Measurements from ENCODE around the gene INPP4B. TPM values are rescaled to one million over a fixed set of nuclear protein-coding genes. Genes with fewer than 3 reads are reported as not detected.

Gene INPP4B
- total RNA-seq, 1 experiment from 2014 or later = 41.0 TPM

DNA sequence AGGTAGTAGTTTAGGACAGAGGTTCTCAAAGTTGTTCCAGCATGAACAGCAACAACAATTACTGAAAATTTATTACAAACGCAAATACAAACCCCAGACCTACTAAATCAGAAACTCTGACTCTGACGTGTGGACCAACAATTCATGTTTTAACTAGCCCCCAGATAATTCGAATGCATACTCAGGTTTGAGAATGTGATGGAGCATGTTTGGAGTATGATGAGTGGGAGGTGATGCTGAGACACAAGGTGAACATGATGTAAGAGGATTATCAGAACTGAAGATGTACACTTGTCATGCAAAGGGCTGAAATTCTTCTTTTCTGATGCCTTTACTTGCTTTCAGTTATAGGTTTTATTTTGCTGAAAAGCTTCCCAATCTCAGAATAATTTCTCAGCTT is 323.0 kb downstream of the INPP4B start:
- BruUV-seq (replicated peaks) = no TSS peak

GRCh38 chr4:142519342-142519741 is 326.8 kb downstream of the INPP4B start:
- no peak overlapping the region for H3K27ac ChIP-seq (ENCODE audit: low read length)
- 0 out of 2 replicates have a peak overlapping the region, but pooled peaks have one; percentile 14 for H3K4me2 ChIP-seq (ENCODE audit: low read length)
- H3K9ac ChIP-seq (ENCODE audit: low read length) = no peak overlapping the region; the same call in 1 of the 2 replicates
- no peaks in the 10 kb centered on the region for H3K9me3 ChIP-seq (ENCODE audit: low read length)
- no peaks in the 10 kb centered on the region for H3K36me3 ChIP-seq (ENCODE audit: low read depth, low read length)
- no peak overlapping the region for H3K4me3 ChIP-seq (ENCODE audit: low read length)
- no peak overlapping the region for H2AFZ ChIP-seq (ENCODE audit: low read length)
- intact Hi-C loops (cut with micrococcal nuclease) = loop anchor here (1.0 to 5.0 kb wide), 3 partner anchors 42 to 392 kb away; no protein-coding TSS in a partner anchor
- ChIA-PET POLR2A (ENCODE audit: unreplicated experiment) (no interaction called here), CTCF (no interaction called here)
- no peaks in the 10 kb centered on the region for H3K9me2 ChIP-seq (replicated peaks; ENCODE audit: low read length)
- TF ChIP-seq, protein P1, sequence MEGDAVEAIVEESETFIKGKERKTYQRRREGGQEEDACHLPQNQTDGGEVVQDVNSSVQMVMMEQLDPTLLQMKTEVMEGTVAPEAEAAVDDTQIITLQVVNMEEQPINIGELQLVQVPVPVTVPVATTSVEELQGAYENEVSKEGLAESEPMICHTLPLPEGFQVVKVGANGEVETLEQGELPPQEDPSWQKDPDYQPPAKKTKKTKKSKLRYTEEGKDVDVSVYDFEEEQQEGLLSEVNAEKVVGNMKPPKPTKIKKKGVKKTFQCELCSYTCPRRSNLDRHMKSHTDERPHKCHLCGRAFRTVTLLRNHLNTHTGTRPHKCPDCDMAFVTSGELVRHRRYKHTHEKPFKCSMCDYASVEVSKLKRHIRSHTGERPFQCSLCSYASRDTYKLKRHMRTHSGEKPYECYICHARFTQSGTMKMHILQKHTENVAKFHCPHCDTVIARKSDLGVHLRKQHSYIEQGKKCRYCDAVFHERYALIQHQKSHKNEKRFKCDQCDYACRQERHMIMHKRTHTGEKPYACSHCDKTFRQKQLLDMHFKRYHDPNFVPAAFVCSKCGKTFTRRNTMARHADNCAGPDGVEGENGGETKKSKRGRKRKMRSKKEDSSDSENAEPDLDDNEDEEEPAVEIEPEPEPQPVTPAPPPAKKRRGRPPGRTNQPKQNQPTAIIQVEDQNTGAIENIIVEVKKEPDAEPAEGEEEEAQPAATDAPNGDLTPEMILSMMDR (conservative IDR thresholded peaks at IDR 0.05; ENCODE audit: low read depth, low read length) = peak; percentile 43
- no peak for TF ChIP-seq EZH2 (IDR thresholded peaks at IDR 0.05; ENCODE audit: low read length, unreplicated experiment)
- peaks cover 34% of the 10 kb centered on the region for H3K4me1 ChIP-seq (ENCODE audit: insufficient read depth, low read length)
- H3K79me2 ChIP-seq (ENCODE audit: low read length) = no peaks in the 10 kb centered on the region
- no peaks in the 10 kb centered on the region for H3F3A ChIP-seq (ENCODE audit: low read length, unreplicated experiment)
- no peaks in the 10 kb centered on the region for H3K27me3 ChIP-seq (ENCODE audit: low read length)
- peak; percentile 87 for ATAC-seq
- no TSS peak for BruUV-seq (replicated peaks)
- H4K20me1 ChIP-seq (ENCODE audit: low read length) = no peaks in the 10 kb centered on the region
- peak; percentile 60 for DNase-seq

More for the DNA sequence above, 323.0 kb downstream of the INPP4B start:
- Histone ChIP-seq H4K20me1 (ENCODE audit: low read length) (no peaks in the 10 kb centered on the region), H3K9me2 (replicated peaks; ENCODE audit: low read length) (no peaks in the 10 kb centered on the region), H3F3A (ENCODE audit: low read length, unreplicated experiment) (no peaks in the 10 kb centered on the region), H3K27me3 (ENCODE audit: low read length) (no peaks in the 10 kb centered on the region), H3K27ac (ENCODE audit: low read length) (no peak overlapping the region), H3K36me3 (ENCODE audit: low read depth, low read length) (no peaks in the 10 kb centered on the region), H3K4me2 (ENCODE audit: low read length) (no peak overlapping the region), H2AFZ (ENCODE audit: low read length) (no peak overlapping the region), H3K9me3 (ENCODE audit: low read length) (no peaks in the 10 kb centered on the region), H3K4me3 (ENCODE audit: low read length) (no peak overlapping the region), H3K9ac (ENCODE audit: low read length) (no peak overlapping the region), H3K79me2 (ENCODE audit: low read length) (no peaks in the 10 kb centered on the region), H3K4me1 (ENCODE audit: insufficient read depth, low read length) (peaks cover 16% of the 10 kb centered on the region)
- ChIA-PET CTCF (no interaction called here), POLR2A (ENCODE audit: unreplicated experiment) (no interaction called here)
- TF ChIP-seq EZH2 (IDR thresholded peaks at IDR 0.05; ENCODE audit: low read length, unreplicated experiment) (no peak), EZH2phosphoT487 (IDR thresholded peaks at IDR 0.05; ENCODE audit: borderline replicate concordance, low read length) (no peak)
- TF ChIP-seq, protein P1 (conservative IDR thresholded peaks at IDR 0.05; ENCODE audit: low read depth, low read length) = no peak
- intact Hi-C loops (cut with micrococcal nuclease) = no loop called here
- no peak for ATAC-seq
- DNase-seq = no peak

DNA sequence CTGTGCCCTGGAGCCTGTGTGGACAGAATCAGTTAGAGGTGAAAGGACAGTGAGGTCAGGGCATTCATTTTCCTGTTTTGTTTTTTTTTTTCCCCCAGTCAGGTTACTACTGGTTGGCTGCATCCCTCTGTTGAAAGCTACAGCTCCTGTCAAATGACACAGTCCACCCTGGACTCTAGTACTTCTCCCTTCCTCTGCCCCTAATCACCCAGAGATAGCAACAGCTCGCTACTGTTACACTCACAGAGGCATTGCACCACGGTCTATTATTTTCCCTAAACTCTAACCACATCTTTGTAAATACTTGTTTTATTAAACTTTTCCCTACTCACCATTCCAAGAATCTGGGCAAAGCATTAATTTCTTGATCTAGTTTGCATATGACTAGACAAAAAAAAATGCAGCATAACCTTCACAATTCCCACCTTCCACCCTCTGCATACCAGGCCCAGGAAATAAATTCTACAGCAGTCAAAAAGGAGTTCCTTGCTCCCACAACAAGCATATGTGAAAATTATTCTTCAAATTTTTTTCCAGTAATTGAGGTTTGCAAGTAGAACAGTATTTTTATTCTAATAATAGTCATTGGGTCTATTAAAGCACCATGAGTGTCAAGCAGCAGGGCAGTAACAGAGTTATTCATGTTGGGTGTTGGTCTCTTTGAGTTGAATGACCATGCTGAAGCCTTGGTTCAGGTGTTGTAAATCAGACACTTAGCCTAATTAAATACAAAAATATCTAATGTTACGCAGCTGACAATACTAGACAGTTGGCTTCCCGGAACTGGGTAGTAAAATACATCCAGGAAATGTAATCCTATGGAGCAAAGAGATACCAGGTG is 329.2 kb downstream of the INPP4B start:
- POLR2A ChIA-PET (ENCODE audit: unreplicated experiment) = no interaction called here
- no peaks in the 10 kb centered on the region for H3K9me3 ChIP-seq (ENCODE audit: low read length)
- H3K27ac ChIP-seq (ENCODE audit: low read length) = peak overlapping the region; percentile 16
- no peak overlapping the region for H3K4me3 ChIP-seq (ENCODE audit: low read length)
- DNase-seq (peak; percentile 76), ATAC-seq (peak; percentile 45)
- intact Hi-C loops (cut with micrococcal nuclease) = loop anchor here (1.0 to 5.0 kb wide), 3 partner anchors 40 to 108 kb away; no protein-coding TSS in a partner anchor
- H3K79me2 ChIP-seq (ENCODE audit: low read length) = no peaks in the 10 kb centered on the region
- H3K9ac ChIP-seq (ENCODE audit: low read length) = no peak overlapping the region
- no TSS peak for BruUV-seq (replicated peaks)
- H3K27me3 ChIP-seq (ENCODE audit: low read length) = no peaks in the 10 kb centered on the region
- no peaks in the 10 kb centered on the region for H3K36me3 ChIP-seq (ENCODE audit: low read depth, low read length)
- H3F3A ChIP-seq (ENCODE audit: low read length, unreplicated experiment) = peaks cover 6% of the 10 kb centered on the region
- no peaks in the 10 kb centered on the region for H4K20me1 ChIP-seq (ENCODE audit: low read length)
- no peaks in the 10 kb centered on the region for H3K9me2 ChIP-seq (replicated peaks; ENCODE audit: low read length)
- H2AFZ ChIP-seq (ENCODE audit: low read length) = peak overlapping the region; percentile 37
- peak overlapping the region; percentile 14; the same call in 1 of the 2 replicates for H3K4me2 ChIP-seq (ENCODE audit: low read length)
- H3K4me1 ChIP-seq (ENCODE audit: insufficient read depth, low read length) = peaks cover 46% of the 10 kb centered on the region
- CTCF ChIA-PET = no interaction called here
- TF ChIP-seq EZH2phosphoT487 (IDR thresholded peaks at IDR 0.05; ENCODE audit: borderline replicate concordance, low read length) = no peak
- no peak for TF ChIP-seq EZH2 (IDR thresholded peaks at IDR 0.05; ENCODE audit: low read length, unreplicated experiment)
- TF ChIP-seq, protein P1 (conservative IDR thresholded peaks at IDR 0.05; ENCODE audit: low read depth, low read length) = no peak

Data from PC-3 (cell line).